Measurements from ENCODE around the gene LPIN3. TPM values are rescaled to one million over a fixed set of nuclear protein-coding genes. Genes with fewer than 3 reads are reported as not detected.
A peak's percentile ranks its signal among the peaks of the same experiment; 100 is the strongest.

The LPIN3 gene
- total RNA-seq, 1 donor from 2014 or later = 63.0 TPM

DNA sequence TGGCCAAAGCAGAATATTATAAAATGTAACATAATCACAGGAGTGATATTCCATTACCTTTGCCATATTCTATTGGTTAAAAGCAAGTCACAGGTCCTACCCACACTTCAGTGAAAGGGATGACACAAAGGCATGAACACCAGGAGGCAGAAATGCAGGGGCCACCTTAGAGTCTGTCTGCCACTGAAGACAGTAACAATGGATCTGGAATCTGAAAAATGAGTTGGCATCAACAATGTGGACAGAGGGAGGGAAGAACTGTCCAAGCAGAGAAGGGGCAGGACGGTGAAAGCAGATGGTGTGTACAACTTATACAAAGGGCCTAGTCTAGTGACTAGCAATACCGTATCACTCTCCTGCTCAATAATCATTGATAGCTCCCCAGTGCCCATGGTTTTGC is 6.6 kb upstream of the LPIN3 start:
- intact Hi-C loops (cut with DNase I) = loop anchor here (10.0 kb wide), 1 partner anchor 829 kb away; no protein-coding TSS in a partner anchor

DNA sequence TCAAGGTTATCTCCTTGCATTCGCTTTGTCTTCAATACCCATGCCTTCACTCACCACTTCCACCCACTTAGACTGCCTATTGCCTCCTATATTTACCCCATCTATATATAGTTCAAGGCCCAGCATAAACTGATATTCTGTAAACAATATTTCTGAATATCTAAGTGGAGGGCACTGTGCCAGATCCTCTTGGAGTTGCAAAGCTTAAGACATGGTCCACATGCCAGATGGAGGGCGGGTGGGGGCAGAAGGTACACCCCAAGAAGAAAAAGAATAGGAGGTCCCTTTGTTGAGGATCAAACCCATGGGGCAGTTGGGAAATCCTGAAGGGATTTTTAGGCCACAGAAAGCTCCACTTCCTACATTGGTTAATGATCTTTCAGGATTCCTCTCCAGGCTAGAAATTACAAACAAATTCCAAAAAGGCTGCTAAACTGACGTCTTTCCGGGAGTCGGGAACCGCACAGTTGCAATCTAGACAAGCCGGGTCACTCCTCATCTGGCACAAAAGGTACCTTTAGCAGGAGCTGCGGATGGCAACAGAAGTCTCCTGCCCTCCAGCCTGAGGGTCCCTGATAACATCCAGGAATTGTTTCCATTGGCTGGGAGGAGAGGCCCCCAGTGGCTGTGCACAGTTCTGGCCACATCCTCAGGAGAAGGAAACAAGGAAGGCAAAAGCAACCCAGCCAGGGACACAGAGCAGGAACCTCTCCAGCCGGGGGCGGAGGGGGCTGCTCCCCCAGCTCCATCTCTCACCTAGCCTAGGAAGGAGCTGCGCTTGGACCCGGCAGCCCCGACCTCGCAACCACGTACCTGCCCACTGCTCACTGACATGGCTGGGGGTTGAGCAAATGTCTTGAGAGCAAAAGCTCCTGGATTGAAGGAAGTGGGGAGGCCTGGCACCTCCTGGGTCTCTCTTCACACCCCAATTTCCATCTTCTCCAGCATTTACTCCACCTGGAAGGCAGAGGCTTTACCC is 5.9 kb upstream of the LPIN3 start:
- intact Hi-C loops (cut with DNase I) = loop anchor here (10.0 kb wide), 1 partner anchor 830 kb away; no protein-coding TSS in a partner anchor
- H3K4me3 ChIP-seq = no peak overlapping the region

More for the DNA sequence above, 6.6 kb upstream of the LPIN3 start:
- H3K4me3 ChIP-seq = no peak overlapping the region
- H3K9me3 ChIP-seq = no peaks in the 10 kb centered on the region
- peak overlapping the region in 1 of 2 donors; percentile 40 for H3K27ac ChIP-seq
- no peaks in the 10 kb centered on the region for H3K36me3 ChIP-seq
- no peak for DNase-seq (ENCODE audit: low spot score in 2 of 2)
- TF ChIP-seq, protein P1, sequence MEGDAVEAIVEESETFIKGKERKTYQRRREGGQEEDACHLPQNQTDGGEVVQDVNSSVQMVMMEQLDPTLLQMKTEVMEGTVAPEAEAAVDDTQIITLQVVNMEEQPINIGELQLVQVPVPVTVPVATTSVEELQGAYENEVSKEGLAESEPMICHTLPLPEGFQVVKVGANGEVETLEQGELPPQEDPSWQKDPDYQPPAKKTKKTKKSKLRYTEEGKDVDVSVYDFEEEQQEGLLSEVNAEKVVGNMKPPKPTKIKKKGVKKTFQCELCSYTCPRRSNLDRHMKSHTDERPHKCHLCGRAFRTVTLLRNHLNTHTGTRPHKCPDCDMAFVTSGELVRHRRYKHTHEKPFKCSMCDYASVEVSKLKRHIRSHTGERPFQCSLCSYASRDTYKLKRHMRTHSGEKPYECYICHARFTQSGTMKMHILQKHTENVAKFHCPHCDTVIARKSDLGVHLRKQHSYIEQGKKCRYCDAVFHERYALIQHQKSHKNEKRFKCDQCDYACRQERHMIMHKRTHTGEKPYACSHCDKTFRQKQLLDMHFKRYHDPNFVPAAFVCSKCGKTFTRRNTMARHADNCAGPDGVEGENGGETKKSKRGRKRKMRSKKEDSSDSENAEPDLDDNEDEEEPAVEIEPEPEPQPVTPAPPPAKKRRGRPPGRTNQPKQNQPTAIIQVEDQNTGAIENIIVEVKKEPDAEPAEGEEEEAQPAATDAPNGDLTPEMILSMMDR (IDR thresholded peaks at IDR 0.05) = no peak
- peaks cover 6 to 8% of the 10 kb centered on the region in 2 donors for H3K4me1 ChIP-seq
- H3K27me3 ChIP-seq = no peaks in the 10 kb centered on the region

DNA sequence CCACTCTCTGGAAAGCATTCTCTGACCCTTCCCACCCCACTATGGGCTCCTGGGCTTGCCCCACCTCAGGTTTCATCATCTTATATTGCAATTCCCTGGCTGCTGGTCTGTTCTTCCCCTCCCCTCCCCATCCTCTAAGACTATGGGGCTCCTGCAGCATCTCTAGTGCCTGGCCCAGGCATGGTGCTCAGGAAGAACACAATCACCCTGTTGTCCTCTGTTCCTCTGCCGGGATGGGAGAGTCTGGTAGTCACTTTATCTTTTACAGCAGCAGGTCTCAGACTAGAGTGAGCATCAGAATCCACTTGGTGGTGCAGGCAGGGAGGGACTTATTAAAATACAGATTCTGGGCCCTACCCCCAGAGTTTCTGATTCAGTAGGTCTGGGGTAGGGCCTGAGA is 5.0 kb upstream of the LPIN3 start:
- H3K27ac ChIP-seq = no peak overlapping the region
- intact Hi-C loops (cut with DNase I) = loop anchor here (10.0 kb wide), 1 partner anchor 831 kb away; no protein-coding TSS in a partner anchor
- TF ChIP-seq, protein P1 (IDR thresholded peaks at IDR 0.05) = no peak
- no peak overlapping the region for H3K4me3 ChIP-seq
- DNase-seq (ENCODE audit: low spot score in 2 of 2) = no peak
- H3K4me1 ChIP-seq = peaks cover 4 to 6% of the 10 kb centered on the region in 2 donors
- no peaks in the 10 kb centered on the region for H3K36me3 ChIP-seq
- H3K9me3 ChIP-seq = no peaks in the 10 kb centered on the region
- no peaks in the 10 kb centered on the region for H3K27me3 ChIP-seq

More for the DNA sequence above, 5.9 kb upstream of the LPIN3 start:
- Histone ChIP-seq H3K27ac (peak overlapping the region in 1 of 2 donors; percentile 40), H3K27me3 (no peaks in the 10 kb centered on the region), H3K9me3 (no peaks in the 10 kb centered on the region), H3K36me3 (no peaks in the 10 kb centered on the region), H3K4me1 (peaks cover 4 to 7% of the 10 kb centered on the region in 2 donors)
- no peak for DNase-seq (ENCODE audit: low spot score in 2 of 2)
- TF ChIP-seq, protein P1 (IDR thresholded peaks at IDR 0.05) = no peak

DNA sequence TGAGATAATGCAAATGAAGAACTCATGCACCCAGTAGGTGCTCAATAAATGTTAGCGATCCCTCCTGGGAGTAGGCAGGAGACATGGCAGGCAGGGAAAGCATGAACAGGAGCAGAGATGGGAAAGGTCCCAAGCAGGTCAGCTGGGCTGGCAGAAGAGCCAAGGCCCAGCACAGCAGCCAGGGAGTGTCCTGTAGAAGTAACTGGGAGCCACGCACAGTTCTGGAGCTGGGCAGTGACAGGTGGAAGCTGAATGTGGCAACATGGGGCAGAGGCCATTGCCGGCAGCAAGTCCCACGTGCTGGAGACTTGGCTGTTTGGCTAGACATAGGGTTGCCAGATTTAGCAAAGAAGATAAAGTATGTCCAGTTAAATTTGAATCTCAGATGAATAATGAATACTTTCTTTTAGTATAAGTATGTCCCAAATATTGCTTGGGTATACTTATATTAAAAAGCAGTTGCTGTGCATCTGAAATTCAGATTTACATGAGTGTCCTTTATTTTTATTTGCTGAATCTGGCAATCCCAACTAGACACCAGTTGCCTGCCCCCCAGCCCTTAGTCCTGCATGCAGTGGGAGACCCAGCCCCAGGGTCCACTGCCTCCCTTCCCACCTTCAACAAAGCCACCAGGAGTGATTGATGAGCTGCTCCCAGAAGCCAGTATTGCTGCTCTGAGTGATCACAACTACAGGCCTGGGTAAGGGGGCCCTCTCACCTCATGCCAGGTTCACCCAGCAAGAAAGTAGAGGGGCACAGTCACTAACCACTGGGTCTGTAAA is 3.7 kb upstream of the LPIN3 start:
- DNase-seq (ENCODE audit: low spot score in 2 of 2) = no peak
- no peak overlapping the region for H3K4me3 ChIP-seq
- no peaks in the 10 kb centered on the region for H3K9me3 ChIP-seq
- intact Hi-C loops (cut with DNase I) = loop anchor here (10.0 kb wide), 1 partner anchor 832 kb away; no protein-coding TSS in a partner anchor
- no peaks in the 10 kb centered on the region for H3K36me3 ChIP-seq
- H3K4me1 ChIP-seq = peaks cover 4 to 9% of the 10 kb centered on the region in 2 donors
- TF ChIP-seq, protein P1 (IDR thresholded peaks at IDR 0.05) = no peak
- no peak overlapping the region for H3K27ac ChIP-seq
- no peaks in the 10 kb centered on the region for H3K27me3 ChIP-seq

DNA sequence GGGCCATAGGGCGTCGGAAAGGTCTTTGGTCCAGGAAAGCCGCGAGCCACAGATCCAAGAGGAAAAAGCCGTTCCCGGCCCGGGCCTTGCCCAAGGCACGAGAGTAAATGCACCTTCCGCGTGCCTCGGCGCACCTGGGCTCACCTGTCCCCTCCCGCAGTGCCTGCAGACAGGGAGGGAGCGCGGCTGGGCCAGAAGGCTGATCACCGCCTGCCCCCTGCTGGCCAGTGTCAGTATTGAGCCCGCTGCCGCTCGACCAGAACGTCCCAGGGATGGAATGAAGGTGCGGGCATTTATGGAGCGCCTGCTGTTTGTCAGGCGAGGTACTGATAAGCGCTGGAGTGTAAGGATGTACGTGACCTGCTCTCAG is 679 bp upstream of the LPIN3 start:
- TF ChIP-seq, protein P1 (IDR thresholded peaks at IDR 0.05) = peak; percentile 98 to 99 (median 99)
- intact Hi-C loops (cut with DNase I) = loop anchor here (1.0 to 10.0 kb wide), 7 partner anchors 23 to 835 kb away; partner anchors contain the start of gene ZHX3
- peak in 1 of 2 donors; percentile 91 for DNase-seq (ENCODE audit: low spot score in 2 of 2)
- no peaks in the 10 kb centered on the region for H3K36me3 ChIP-seq
- peaks cover 4 to 9% of the 10 kb centered on the region in 2 donors for H3K4me1 ChIP-seq
- no peaks in the 10 kb centered on the region for H3K9me3 ChIP-seq
- peak overlapping the region; percentile 48 to 55 for H3K4me3 ChIP-seq
- no peaks in the 10 kb centered on the region for H3K27me3 ChIP-seq
- H3K27ac ChIP-seq = peak overlapping the region; percentile 81 to 82
